Endothelial cell (in vitro differentiated cells): Measurements from ENCODE around the gene MYRIP. TPM values are rescaled to one million over a fixed set of nuclear protein-coding genes. Genes with fewer than 3 reads are reported as not detected.

ENCODE experiments used
- DNase-seq: peaks from one replicate; pipeline ENCODE4 v3.0.0; 2021; ENCODE audit warnings: low spot score
- H3K27ac Mint-ChIP-seq: one replicate; pipeline ENCODE4 v1.8.0; 2021; ENCODE audit warnings: mixed read lengths, inconsistent platforms; ENCODE audit not compliant: unreplicated experiment
- H3K27me3 Mint-ChIP-seq: one replicate; pipeline ENCODE4 v1.8.0; 2021; ENCODE audit warnings: mild to moderate bottlenecking, moderate library complexity, mixed read lengths, inconsistent platforms; ENCODE audit not compliant: unreplicated experiment
- H3K36me3 Mint-ChIP-seq: one replicate; pipeline ENCODE4 v1.8.0; 2021; ENCODE audit warnings: mild to moderate bottlenecking, low read depth, mixed read lengths, inconsistent platforms; ENCODE audit not compliant: unreplicated experiment
- H3K4me1 Mint-ChIP-seq: one replicate; pipeline ENCODE4 v1.8.0; 2021; ENCODE audit warnings: mild to moderate bottlenecking, mixed read lengths, inconsistent platforms; ENCODE audit not compliant: unreplicated experiment
- H3K4me3 Mint-ChIP-seq: one replicate; pipeline ENCODE4 v1.8.0; 2021; ENCODE audit warnings: mild to moderate bottlenecking, mixed read lengths, inconsistent platforms; ENCODE audit not compliant: unreplicated experiment
- H3K9me3 Mint-ChIP-seq: one replicate; pipeline ENCODE4 v1.8.0; 2021; ENCODE audit warnings: mixed read lengths, inconsistent platforms; ENCODE audit not compliant: unreplicated experiment
- total RNA-seq: library from RNA; stranded (reverse); fragmentation: NEBNext Ultra II Directional; extraction: Animal tissue kit (Norgen Biotek cat#: 25700); gene quantifications from one replicate; pipeline ENCODE4 v1.2.1, GENCODE V29; 2021; ENCODE audit not compliant: unreplicated experiment
- TF ChIP-seq, protein P1 (sequence below): fragments of 200-600 bp; sonication (generic); IDR thresholded peaks from one replicate; pipeline ENCODE4 v1.5.0; 2021; ENCODE audit warnings: antibody characterized with exemption; ENCODE audit not compliant: unreplicated experiment

MYRIP gene
- total RNA-seq, 1 donor from 2014 or later: 0.49 TPM

GRCh38 chr3:39848365-39848764 is 39.0 kb downstream of the MYRIP start:
- Mint-ChIP-seq H3K9me3 (no peaks in the 10 kb centered on the region), H3K36me3 (no peaks in the 10 kb centered on the region), H3K27ac (no peak overlapping the region), H3K4me1 (no peaks in the 10 kb centered on the region), H3K4me3 (no peak overlapping the region), H3K27me3 (peaks cover 1% of the 10 kb centered on the region)
- TF ChIP-seq, protein P1, sequence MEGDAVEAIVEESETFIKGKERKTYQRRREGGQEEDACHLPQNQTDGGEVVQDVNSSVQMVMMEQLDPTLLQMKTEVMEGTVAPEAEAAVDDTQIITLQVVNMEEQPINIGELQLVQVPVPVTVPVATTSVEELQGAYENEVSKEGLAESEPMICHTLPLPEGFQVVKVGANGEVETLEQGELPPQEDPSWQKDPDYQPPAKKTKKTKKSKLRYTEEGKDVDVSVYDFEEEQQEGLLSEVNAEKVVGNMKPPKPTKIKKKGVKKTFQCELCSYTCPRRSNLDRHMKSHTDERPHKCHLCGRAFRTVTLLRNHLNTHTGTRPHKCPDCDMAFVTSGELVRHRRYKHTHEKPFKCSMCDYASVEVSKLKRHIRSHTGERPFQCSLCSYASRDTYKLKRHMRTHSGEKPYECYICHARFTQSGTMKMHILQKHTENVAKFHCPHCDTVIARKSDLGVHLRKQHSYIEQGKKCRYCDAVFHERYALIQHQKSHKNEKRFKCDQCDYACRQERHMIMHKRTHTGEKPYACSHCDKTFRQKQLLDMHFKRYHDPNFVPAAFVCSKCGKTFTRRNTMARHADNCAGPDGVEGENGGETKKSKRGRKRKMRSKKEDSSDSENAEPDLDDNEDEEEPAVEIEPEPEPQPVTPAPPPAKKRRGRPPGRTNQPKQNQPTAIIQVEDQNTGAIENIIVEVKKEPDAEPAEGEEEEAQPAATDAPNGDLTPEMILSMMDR: no peak
- no peak for DNase-seq

DNA sequence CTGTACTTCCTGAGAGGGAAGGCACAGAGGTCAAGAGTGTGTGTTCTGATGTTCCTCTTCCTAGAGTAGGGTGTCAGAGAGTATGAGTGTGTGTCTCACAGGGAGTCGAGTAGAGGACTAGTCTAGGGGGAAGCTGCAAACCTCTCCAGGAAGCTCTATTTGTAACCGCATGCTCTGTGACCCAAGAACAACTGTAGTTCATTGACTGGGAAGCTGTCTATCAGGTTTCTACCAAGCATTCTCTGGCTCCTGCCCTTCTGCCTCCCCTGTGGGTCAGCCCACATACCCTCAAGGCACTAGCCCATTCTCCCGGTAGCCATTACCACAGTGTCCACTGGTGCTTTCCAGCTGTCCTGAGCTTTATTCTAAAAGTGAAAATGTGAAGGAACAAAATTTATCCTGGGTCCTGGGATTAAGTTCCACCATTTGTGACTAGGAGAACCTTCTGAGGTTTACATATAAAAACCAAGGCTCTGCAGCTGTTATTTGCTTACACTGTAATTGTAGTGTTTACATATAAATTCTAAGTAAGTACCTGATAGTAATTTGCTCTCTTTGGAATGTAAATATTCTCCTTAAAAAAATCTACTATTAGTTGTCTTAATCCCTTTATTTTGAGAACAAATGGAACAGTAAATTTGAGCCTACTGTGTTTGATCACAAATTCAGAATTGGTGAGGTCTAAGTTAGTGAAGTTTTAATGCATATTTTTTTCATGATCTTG is 40.7 kb downstream of the MYRIP start:
- Mint-ChIP-seq H3K36me3 (no peaks in the 10 kb centered on the region), H3K9me3 (no peaks in the 10 kb centered on the region), H3K4me1 (no peaks in the 10 kb centered on the region), H3K27ac (no peak overlapping the region), H3K4me3 (no peak overlapping the region), H3K27me3 (no peaks in the 10 kb centered on the region)
- DNase-seq: no peak
- TF ChIP-seq, protein P1: no peak

DNA sequence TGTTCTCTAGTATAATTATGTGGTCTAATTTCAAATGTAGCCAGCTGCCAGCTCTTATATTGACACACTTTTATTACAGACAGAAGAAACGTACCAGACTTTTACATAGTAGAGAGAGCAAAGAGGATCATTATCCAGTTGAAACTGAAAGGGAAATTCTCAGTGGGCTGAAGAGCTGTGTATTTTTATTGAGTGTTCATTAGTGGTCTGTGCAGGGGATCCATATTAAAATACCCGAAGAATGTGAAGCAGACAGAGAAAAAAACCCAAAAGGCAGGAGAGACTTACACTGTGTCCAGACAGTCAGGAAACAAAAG is 41.3 kb downstream of the MYRIP start:
- DNase-seq: no peak
- TF ChIP-seq, protein P1: no peak
- Mint-ChIP-seq H3K27me3 (no peaks in the 10 kb centered on the region), H3K9me3 (no peaks in the 10 kb centered on the region), H3K36me3 (no peaks in the 10 kb centered on the region), H3K4me1 (no peaks in the 10 kb centered on the region), H3K27ac (no peak overlapping the region), H3K4me3 (no peak overlapping the region)

DNA sequence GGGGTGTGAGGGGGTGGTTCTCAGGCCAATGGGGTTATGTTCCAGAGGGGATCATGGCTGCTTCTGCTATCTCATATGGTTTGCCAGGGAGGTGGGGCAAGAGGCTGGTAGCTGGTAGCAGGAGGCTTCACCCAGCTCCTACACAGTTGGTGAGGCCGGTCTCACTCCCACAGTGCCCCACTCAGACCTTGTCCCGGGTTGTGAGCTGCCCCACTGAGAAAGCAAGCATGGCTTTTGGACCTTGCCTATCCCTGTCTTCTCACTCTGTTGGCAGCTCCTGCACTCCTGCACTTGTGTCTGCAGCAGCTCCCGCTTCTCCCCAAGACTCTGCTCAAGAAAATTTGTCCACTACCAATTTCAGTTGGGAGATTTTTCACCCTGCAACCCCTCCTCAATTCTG is 46.1 kb downstream of the MYRIP start:
- H3K27ac Mint-ChIP-seq: no peak overlapping the region
- TF ChIP-seq, protein P1: no peak
- no peak for DNase-seq
- H3K9me3 Mint-ChIP-seq: no peaks in the 10 kb centered on the region
- H3K4me3 Mint-ChIP-seq: no peak overlapping the region
- no peaks in the 10 kb centered on the region for H3K4me1 Mint-ChIP-seq
- no peaks in the 10 kb centered on the region for H3K36me3 Mint-ChIP-seq
- no peaks in the 10 kb centered on the region for H3K27me3 Mint-ChIP-seq

DNA sequence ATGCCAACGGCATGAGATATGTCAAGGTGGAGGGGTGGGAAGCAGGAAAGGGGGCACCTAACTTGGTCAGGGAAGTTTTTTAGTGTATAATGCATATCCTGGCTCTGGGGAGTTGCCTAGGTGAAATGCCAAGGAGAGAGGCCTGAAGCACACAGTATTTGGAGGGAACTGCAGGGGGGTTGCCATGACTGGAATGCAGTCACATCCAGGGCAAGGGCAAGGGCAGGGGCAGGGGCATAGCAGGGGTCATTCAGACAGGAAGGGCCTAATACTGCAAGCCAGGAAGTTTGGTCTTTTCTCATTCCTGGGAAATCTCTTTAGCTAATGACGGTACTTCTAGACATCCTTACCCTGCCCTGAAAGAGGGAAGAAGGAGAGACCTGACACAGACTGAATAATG is 60.5 kb downstream of the MYRIP start:
- TF ChIP-seq, protein P1: no peak
- Mint-ChIP-seq H3K9me3 (no peaks in the 10 kb centered on the region), H3K27ac (no peak overlapping the region), H3K4me3 (no peak overlapping the region), H3K4me1 (peaks cover 6% of the 10 kb centered on the region), H3K27me3 (peaks cover 2% of the 10 kb centered on the region), H3K36me3 (no peaks in the 10 kb centered on the region)
- no peak for DNase-seq
